IPS-NIHi7 (cell line): ENCODE data around the gene PPCDC.
"Not testable (repeated sequence)": the region's sequence is repeated elsewhere in the genome, so short reads cannot be mapped to it uniquely, and the experiment has no call there.

Source experiments
- DNase-seq: peaks from one replicate; pipeline ENCODE4 v3.0.0; 2012; ENCODE audit warnings: mixed read lengths; ENCODE audit errors: extremely low spot score

PPCDC gene

GRCh38 chr15:75067123-75067830 lies 43.9 kb downstream of the PPCDC start:
- no peak for DNase-seq

- no peak for DNase-seq
These were observed 45.4 kb downstream of the PPCDC start for GRCh38 chr15:75068748-75069147.

GRCh38 chr15:75069301-75069925 lies 46.0 kb downstream of the PPCDC start:
- DNase-seq: no peak

- DNase-seq: no peak
These were observed 47.3 kb downstream of the PPCDC start for GRCh38 chr15:75070674-75071073.

GRCh38 chr15:75073197-75073596 lies 49.8 kb downstream of the PPCDC start:
- no peak for DNase-seq

- no peak for DNase-seq
These were observed 52.9 kb downstream of the PPCDC start for GRCh38 chr15:75076277-75076676.

- not testable (repeated sequence) for DNase-seq
These were observed 54.2 kb downstream of the PPCDC start for GRCh38 chr15:75077551-75077961.

- DNase-seq: no peak
These were observed 57.8 kb downstream of the PPCDC start for GRCh38 chr15:75081150-75081549.

- no peak for DNase-seq
These were observed 59.3 kb downstream of the PPCDC start for GRCh38 chr15:75082689-75083088.

- DNase-seq: not testable (repeated sequence)
These were observed 62.3 kb downstream of the PPCDC start for GRCh38 chr15:75085708-75086107.

GRCh38 chr15:75089456-75090387 lies 66.3 kb downstream of the PPCDC start:
- no peak for DNase-seq

- DNase-seq: no peak
These were observed 67.0 kb downstream of the PPCDC start for GRCh38 chr15:75090388-75090734.

- DNase-seq: no peak
These were observed 68.4 kb downstream of the PPCDC start for GRCh38 chr15:75091814-75092213.

GRCh38 chr15:75094961-75095478 lies 71.6 kb downstream of the PPCDC start:
- not testable (repeated sequence) for DNase-seq

GRCh38 chr15:75095594-75095993 lies 72.2 kb downstream of the PPCDC start:
- DNase-seq: no peak

- no peak for DNase-seq
These were observed 74.5 kb downstream of the PPCDC start for GRCh38 chr15:75097939-75098338.

- no peak for DNase-seq
These were observed 75.0 kb downstream of the PPCDC start for GRCh38 chr15:75098404-75098803.
